ENCODE data around the gene CHD9NB. TPM values are rescaled to one million over a fixed set of nuclear protein-coding genes. Genes with fewer than 3 reads are reported as not detected.

The CHD9NB gene
- total RNA-seq (2014; rRNA removed; shearing (Covaris generic)) = 0.57 and 0.84 TPM in 2 replicates
- polyA plus RNA-seq (2014; cell fraction: nucleus; rRNA removed) = 0.38 TPM in 1 of 2 replicates, not detected in the other

GRCh38 chr16:53052519-53053501, at the start of gene CHD9NB:
Gene CHD9NB, minus strand, starts transcription at chr16:53052897. Its CDS starts 8,739 bp downstream, at chr16:53044158.
- DNase-seq (ENCODE audit: extremely low read depth, low read depth) = peak; percentile 63

GRCh38 chr16:53100889-53101288, 48.2 kb upstream of the CHD9NB start:
- no peak for DNase-seq (ENCODE audit: extremely low read depth, low read depth)

GRCh38 chr16:53100131-53100748, 47.5 kb upstream of the CHD9NB start:
- no peak for DNase-seq (ENCODE audit: extremely low read depth, low read depth)

- DNase-seq (ENCODE audit: extremely low read depth, low read depth) = peak; percentile 34
These were observed 46.8 kb upstream of the CHD9NB start for GRCh38 chr16:53099318-53100130.

- no peak for DNase-seq (ENCODE audit: extremely low read depth, low read depth)
These were observed 46.0 kb upstream of the CHD9NB start for GRCh38 chr16:53098526-53099317.

GRCh38 chr16:53097190-53097589, 44.5 kb upstream of the CHD9NB start:
- DNase-seq (ENCODE audit: extremely low read depth, low read depth) = no peak

GRCh38 chr16:53094013-53094630, 41.4 kb upstream of the CHD9NB start:
- DNase-seq (ENCODE audit: extremely low read depth, low read depth) = no peak

- DNase-seq (ENCODE audit: extremely low read depth, low read depth) = no peak
These were observed 40.6 kb upstream of the CHD9NB start for GRCh38 chr16:53093162-53093744.

- DNase-seq (ENCODE audit: extremely low read depth, low read depth) = no peak
These were observed 39.6 kb upstream of the CHD9NB start for GRCh38 chr16:53092284-53092683.

- DNase-seq (ENCODE audit: extremely low read depth, low read depth) = no peak
These were observed 38.9 kb upstream of the CHD9NB start for GRCh38 chr16:53091466-53092211.

GRCh38 chr16:53090591-53091411, 38.1 kb upstream of the CHD9NB start:
- DNase-seq (ENCODE audit: extremely low read depth, low read depth) = no peak

GRCh38 chr16:53090286-53090590, 37.5 kb upstream of the CHD9NB start:
- DNase-seq (ENCODE audit: extremely low read depth, low read depth) = no peak

- DNase-seq (ENCODE audit: extremely low read depth, low read depth) = no peak
These were observed 37.0 kb upstream of the CHD9NB start for GRCh38 chr16:53089434-53090285.

GRCh38 chr16:53087101-53087500, 34.4 kb upstream of the CHD9NB start:
- no peak for DNase-seq (ENCODE audit: extremely low read depth, low read depth)

GRCh38 chr16:53085931-53086421, 33.3 kb upstream of the CHD9NB start:
- no peak for DNase-seq (ENCODE audit: extremely low read depth, low read depth)

- no peak for DNase-seq (ENCODE audit: extremely low read depth, low read depth)
These were observed 32.7 kb upstream of the CHD9NB start for GRCh38 chr16:53085369-53085843.

All from NCI-H460 (cell line).